Inferior parietal cortex (tissue), 1 donor: ENCODE data around the gene NPBWR2.
"Not testable (repeated sequence)": the region's sequence is repeated elsewhere in the genome, so short reads cannot be mapped to it uniquely, and the experiment has no call there.

Experiments used
- DNase-seq: peaks from one replicate; pipeline ENCODE4 v3.0.0-alpha.2; 2016; ENCODE audit errors: extremely low spot score

Gene NPBWR2

GRCh38 chr20:64143018-64143801 is 35.8 kb upstream of the NPBWR2 start:
- no peak for DNase-seq

- no peak for DNase-seq
These were observed 35.2 kb upstream of the NPBWR2 start for GRCh38 chr20:64142590-64142989.

- DNase-seq, result no peak
These were observed 33.6 kb upstream of the NPBWR2 start for GRCh38 chr20:64140956-64141355.

GRCh38 chr20:64140061-64140931 is 32.9 kb upstream of the NPBWR2 start:
- no peak for DNase-seq

GRCh38 chr20:64139199-64140060 is 32.1 kb upstream of the NPBWR2 start:
- DNase-seq, result no peak

- no peak for DNase-seq
These were observed 31.0 kb upstream of the NPBWR2 start for GRCh38 chr20:64138276-64138815.

- DNase-seq, result no peak
These were observed 30.2 kb upstream of the NPBWR2 start for GRCh38 chr20:64137598-64138031.

- DNase-seq, result no peak
These were observed 28.8 kb upstream of the NPBWR2 start for GRCh38 chr20:64136004-64136710.

GRCh38 chr20:64134744-64135143 is 27.4 kb upstream of the NPBWR2 start:
- DNase-seq, result not testable (repeated sequence)

- no peak for DNase-seq
These were observed 26.6 kb upstream of the NPBWR2 start for GRCh38 chr20:64133951-64134407.

GRCh38 chr20:64131406-64131805 is 24.0 kb upstream of the NPBWR2 start:
- no peak for DNase-seq

- no peak for DNase-seq
These were observed 23.5 kb upstream of the NPBWR2 start for GRCh38 chr20:64130876-64131275.

- DNase-seq, result no peak
These were observed 22.9 kb upstream of the NPBWR2 start for GRCh38 chr20:64130271-64130670.

GRCh38 chr20:64129146-64129782 is 21.9 kb upstream of the NPBWR2 start:
- no peak for DNase-seq

- not testable (repeated sequence) for DNase-seq
These were observed 16.2 kb upstream of the NPBWR2 start for GRCh38 chr20:64123517-64123916.

- DNase-seq, result not testable (repeated sequence)
These were observed 15.6 kb upstream of the NPBWR2 start for GRCh38 chr20:64122927-64123326.

GRCh38 chr20:64121586-64121985 is 14.2 kb upstream of the NPBWR2 start:
- DNase-seq, result no peak

- no peak for DNase-seq
These were observed 12.4 kb upstream of the NPBWR2 start for GRCh38 chr20:64119681-64120341.

GRCh38 chr20:64119301-64119680 is 11.9 kb upstream of the NPBWR2 start:
- DNase-seq, result no peak

GRCh38 chr20:64117432-64117777 is 10.0 kb upstream of the NPBWR2 start:
- DNase-seq, result not testable (repeated sequence)
